Activated T-cell treated with anti-CD3 and anti-CD28 coated beads, Interleukin-2, amount 50 U/mL, for 72 hours (primary cell): ENCODE results near the gene LCOR. TPM values are rescaled to one million over a fixed set of nuclear protein-coding genes. Genes with fewer than 3 reads are reported as not detected.
A peak's percentile ranks its signal among the peaks of the same experiment; 100 is the strongest.

Experiments used
- ATAC-seq, 2 donors: fragments of 150-1000 bp; cut with Tn5 transposase; replicated peaks in 1 of 2; 2 replicates each; pipeline ENCODE4 v1.10.0; 2021; ENCODE audit warnings: moderate library complexity in 2 of 2, mild to moderate bottlenecking in 1 of 2
- DNase-seq, 2 donors: peaks; one replicate each; pipeline ENCODE4 v3.0.0; 2021 to 2022; ENCODE audit warnings: mixed read lengths in 1 of 2
- H3K27ac Mint-ChIP-seq: one replicate; pipeline ENCODE4 v1.8.0; 2022; ENCODE audit warnings: mild to moderate bottlenecking, moderate library complexity, mixed read lengths
- H3K27me3 Mint-ChIP-seq: one replicate; pipeline ENCODE4 v1.8.0; 2022; ENCODE audit warnings: low read depth, mixed read lengths
- H3K36me3 Mint-ChIP-seq, 2 donors: one replicate each; pipeline ENCODE4 v1.8.0; 2022; ENCODE audit warnings: mixed read lengths in 2 of 2, mild to moderate bottlenecking in 1 of 2; ENCODE audit not compliant: insufficient read depth in 2 of 2
- H3K4me1 Mint-ChIP-seq: one replicate; pipeline ENCODE4 v1.8.0; 2022; ENCODE audit warnings: low read depth, mixed read lengths
- H3K4me3 Mint-ChIP-seq, 2 donors: one replicate each; pipeline ENCODE4 v1.8.0; 2022; ENCODE audit warnings: mild to moderate bottlenecking in 2 of 2, mixed read lengths in 2 of 2, moderate library complexity in 2 of 2
- H3K9me3 Mint-ChIP-seq, 2 donors: one replicate each; pipeline ENCODE4 v1.8.0; 2022; ENCODE audit warnings: mixed read lengths in 2 of 2
- total RNA-seq, 2 donors: library from RNA; stranded (reverse); gene quantifications; one replicate each; pipeline ENCODE4 v1.2.3, GENCODE V29; 2022

LCOR gene
- total RNA-seq, 2 donors from 2014 or later = 24.0 to 33.3 TPM

GRCh38 chr10:97034301-97034700 is 202.2 kb downstream of the LCOR start:
- H3K4me3 Mint-ChIP-seq = no peak overlapping the region
- H3K4me1 Mint-ChIP-seq = peaks cover 13% of the 10 kb centered on the region
- ATAC-seq (no peak), DNase-seq (no peak)
- H3K27ac Mint-ChIP-seq = no peak overlapping the region
- no peaks in the 10 kb centered on the region for H3K9me3 Mint-ChIP-seq
- no peaks in the 10 kb centered on the region for H3K36me3 Mint-ChIP-seq
- peaks cover 14% of the 10 kb centered on the region for H3K27me3 Mint-ChIP-seq

GRCh38 chr10:97034958-97035769 is 203.1 kb downstream of the LCOR start:
- Mint-ChIP-seq H3K36me3 (no peaks in the 10 kb centered on the region), H3K27me3 (peaks cover 14% of the 10 kb centered on the region), H3K27ac (no peak overlapping the region), H3K9me3 (no peaks in the 10 kb centered on the region), H3K4me1 (peaks cover 13% of the 10 kb centered on the region), H3K4me3 (no peak overlapping the region)
- no peak for ATAC-seq
- DNase-seq = no peak

GRCh38 chr10:97037365-97038361 is 205.6 kb downstream of the LCOR start:
- peak overlapping the region; percentile 31 to 60 for H3K4me3 Mint-ChIP-seq
- H3K36me3 Mint-ChIP-seq = no peaks in the 10 kb centered on the region
- H3K27me3 Mint-ChIP-seq = peaks cover 14% of the 10 kb centered on the region
- ATAC-seq (peak; percentile 89 to 91), DNase-seq (peak; percentile 78)
- no peaks in the 10 kb centered on the region for H3K9me3 Mint-ChIP-seq
- H3K27ac Mint-ChIP-seq = no peak overlapping the region
- H3K4me1 Mint-ChIP-seq = peaks cover 13% of the 10 kb centered on the region

- H3K36me3 Mint-ChIP-seq = no peaks in the 10 kb centered on the region
- peaks cover 13% of the 10 kb centered on the region for H3K4me1 Mint-ChIP-seq
- H3K4me3 Mint-ChIP-seq = no peak overlapping the region
- H3K9me3 Mint-ChIP-seq = no peaks in the 10 kb centered on the region
- ATAC-seq (no peak), DNase-seq (no peak)
- no peak overlapping the region for H3K27ac Mint-ChIP-seq
- peaks cover 14% of the 10 kb centered on the region for H3K27me3 Mint-ChIP-seq
Observed at GRCh38 chr10:97038688-97039087, 206.6 kb downstream of the LCOR start.

- Mint-ChIP-seq H3K27me3 (peaks cover 14% of the 10 kb centered on the region), H3K4me1 (peaks cover 13% of the 10 kb centered on the region), H3K27ac (no peak overlapping the region), H3K9me3 (no peaks in the 10 kb centered on the region), H3K4me3 (no peak overlapping the region), H3K36me3 (no peaks in the 10 kb centered on the region)
- ATAC-seq (no peak), DNase-seq (no peak)
Observed at GRCh38 chr10:97039538-97040247, 207.6 kb downstream of the LCOR start.

GRCh38 chr10:97040248-97040584 is 208.1 kb downstream of the LCOR start:
- ATAC-seq = no peak

GRCh38 chr10:97040706-97041105 is 208.6 kb downstream of the LCOR start:
- H3K9me3 Mint-ChIP-seq = no peaks in the 10 kb centered on the region
- ATAC-seq = no peak
- peaks cover 12% of the 10 kb centered on the region for H3K27me3 Mint-ChIP-seq

More at GRCh38 chr10:97040248-97040584, 208.1 kb downstream of the LCOR start:
- DNase-seq = no peak
- Mint-ChIP-seq H3K4me3 (no peak overlapping the region), H3K4me1 (peaks cover 13% of the 10 kb centered on the region), H3K36me3 (no peaks in the 10 kb centered on the region), H3K27me3 (peaks cover 14% of the 10 kb centered on the region), H3K9me3 (no peaks in the 10 kb centered on the region), H3K27ac (no peak overlapping the region)

GRCh38 chr10:97042081-97042480 is 210.0 kb downstream of the LCOR start:
- H3K4me1 Mint-ChIP-seq = peaks cover 12% of the 10 kb centered on the region
- no peaks in the 10 kb centered on the region for H3K9me3 Mint-ChIP-seq
- H3K27ac Mint-ChIP-seq = no peak overlapping the region
- no peak for ATAC-seq
- DNase-seq = no peak
- H3K4me3 Mint-ChIP-seq = no peak overlapping the region
- H3K27me3 Mint-ChIP-seq = no peaks in the 10 kb centered on the region
- H3K36me3 Mint-ChIP-seq = no peaks in the 10 kb centered on the region

More at GRCh38 chr10:97040706-97041105, 208.6 kb downstream of the LCOR start:
- H3K27ac Mint-ChIP-seq = no peak overlapping the region
- no peak for DNase-seq
- peaks cover 13% of the 10 kb centered on the region for H3K4me1 Mint-ChIP-seq
- H3K36me3 Mint-ChIP-seq = no peaks in the 10 kb centered on the region
- H3K4me3 Mint-ChIP-seq = no peak overlapping the region

- Mint-ChIP-seq H3K27me3 (no peaks in the 10 kb centered on the region), H3K4me1 (peaks cover 3% of the 10 kb centered on the region), H3K4me3 (no peak overlapping the region), H3K27ac (no peak overlapping the region), H3K9me3 (no peaks in the 10 kb centered on the region), H3K36me3 (no peaks in the 10 kb centered on the region)
- ATAC-seq (no peak), DNase-seq (no peak)
Observed at GRCh38 chr10:97042716-97043562, 210.8 kb downstream of the LCOR start.

- no peak overlapping the region for H3K27ac Mint-ChIP-seq
- no peaks in the 10 kb centered on the region for H3K4me1 Mint-ChIP-seq
- H3K4me3 Mint-ChIP-seq = no peak overlapping the region
- DNase-seq = no peak
- ATAC-seq = no peak
- no peaks in the 10 kb centered on the region for H3K36me3 Mint-ChIP-seq
- no peaks in the 10 kb centered on the region for H3K9me3 Mint-ChIP-seq
- H3K27me3 Mint-ChIP-seq = no peaks in the 10 kb centered on the region
Observed at GRCh38 chr10:97043563-97043855, 211.4 kb downstream of the LCOR start.
